Femur (tissue), 1 donor: ENCODE data around the gene CALU.
A peak's percentile ranks its signal among the peaks of the same experiment; 100 is the strongest.

ENCODE experiments used
- DNase-seq: peaks from one replicate; pipeline ENCODE4 v3.0.0-alpha.2; 2017

The CALU gene

GRCh38 chr7:128812514-128813168 is 73.5 kb downstream of the CALU start:
- peak; percentile 41 for DNase-seq

- DNase-seq, result peak; percentile 61
Observed at GRCh38 chr7:128814499-128814898, 75.3 kb downstream of the CALU start.

GRCh38 chr7:128815289-128815942 is 76.3 kb downstream of the CALU start:
- no peak for DNase-seq

- no peak for DNase-seq
Observed at GRCh38 chr7:128818694-128819093, 79.5 kb downstream of the CALU start.
